ENCODE data around the gene DAB1.

GRCh38 chr1:57124170-57124569 is 299.7 kb downstream of the DAB1 start:
- no peak for TF ChIP-seq EZH2phosphoT487 (IDR thresholded peaks at IDR 0.05; ENCODE audit: borderline replicate concordance, low read length)
- TF ChIP-seq CTCF (IDR thresholded peaks at IDR 0.05; ENCODE audit: low read depth, low read length, poor library complexity, severe bottlenecking): no peak

All from DOHH2 (cell line).